Ovary (tissue), 3 donors: Measurements from ENCODE around the gene SSH3.

ENCODE experiments used
- CTCF ChIP-seq, 3 donors: fragments of 450-650 bp in 2 of 3; fragments of 200-600 bp in 1 of 3; IDR thresholded peaks; one replicate each; pipeline versions ENCODE4 v1.5.1 to v1.8.0; 2016 to 2022; ENCODE audit warnings: antibody characterized with exemption in 3 of 3, mild to moderate bottlenecking in 1 of 3
- EP300 ChIP-seq: sonication (generic); formaldehyde crosslinking; IDR thresholded peaks from one replicate; pipeline ENCODE4 v1.6.1; 2017; ENCODE audit warnings: antibody characterized with exemption
- POLR2A ChIP-seq: fragments of 450-650 bp; IDR thresholded peaks from one replicate; pipeline ENCODE4 v1.6.1; 2017; ENCODE audit warnings: antibody characterized with exemption, mild to moderate bottlenecking, moderate library complexity
- donor health status: DM: no; HTN: no; CAD: no.

- TF ChIP-seq CTCF (IDR thresholded peaks at IDR 0.05) (no peak), POLR2A (no peak), EP300 (no peak)
Observed at GRCh38 chr11:67280341-67280787, 23.0 kb upstream of the SSH3 start.
